Prostate gland (tissue), 2 donors: Measurements from ENCODE around the gene PDE7B.

Experiments used
- CTCF ChIP-seq, 4 experiments: fragments of 200-600 bp in 2 of 4; fragments of 450-650 bp in 2 of 4; sonication (generic) in 2 of 4; IDR thresholded peaks; 1 replicate in 3 of 4; 2 replicates in 1 of 4; pipeline ENCODE4 v1.5.1; 2016 to 2019; ENCODE audit warnings: antibody characterized with exemption in 4 of 4, mild to moderate bottlenecking in 2 of 4, moderate library complexity in 2 of 4
- POLR2A ChIP-seq: fragments of 450-650 bp; IDR thresholded peaks from one replicate; pipeline ENCODE4 v1.6.1; 2016; ENCODE audit warnings: antibody characterized with exemption, mild to moderate bottlenecking
- POLR2AphosphoS5 ChIP-seq: sonication (generic); formaldehyde crosslinking; IDR thresholded peaks from one replicate; pipeline ENCODE4 v1.6.1; 2017; ENCODE audit warnings: antibody characterized with exemption

- no peak for TF ChIP-seq CTCF (IDR thresholded peaks at IDR 0.05)
- TF ChIP-seq POLR2A, result no peak
- TF ChIP-seq POLR2AphosphoS5, result no peak
These were observed 7.4 kb downstream of the PDE7B start for GRCh38 chr6:135858931-135859330.
